HG02938 (cell line): ENCODE results near the gene U2SURP.

Source experiments
- ATAC-seq: cut with Tn5 transposase; IDR thresholded peaks from one replicate; pipeline ENCODE4 v1.9.1; 2021; ENCODE audit warnings: mild to moderate bottlenecking, moderate library complexity; ENCODE audit not compliant: unreplicated experiment

The U2SURP gene

DNA sequence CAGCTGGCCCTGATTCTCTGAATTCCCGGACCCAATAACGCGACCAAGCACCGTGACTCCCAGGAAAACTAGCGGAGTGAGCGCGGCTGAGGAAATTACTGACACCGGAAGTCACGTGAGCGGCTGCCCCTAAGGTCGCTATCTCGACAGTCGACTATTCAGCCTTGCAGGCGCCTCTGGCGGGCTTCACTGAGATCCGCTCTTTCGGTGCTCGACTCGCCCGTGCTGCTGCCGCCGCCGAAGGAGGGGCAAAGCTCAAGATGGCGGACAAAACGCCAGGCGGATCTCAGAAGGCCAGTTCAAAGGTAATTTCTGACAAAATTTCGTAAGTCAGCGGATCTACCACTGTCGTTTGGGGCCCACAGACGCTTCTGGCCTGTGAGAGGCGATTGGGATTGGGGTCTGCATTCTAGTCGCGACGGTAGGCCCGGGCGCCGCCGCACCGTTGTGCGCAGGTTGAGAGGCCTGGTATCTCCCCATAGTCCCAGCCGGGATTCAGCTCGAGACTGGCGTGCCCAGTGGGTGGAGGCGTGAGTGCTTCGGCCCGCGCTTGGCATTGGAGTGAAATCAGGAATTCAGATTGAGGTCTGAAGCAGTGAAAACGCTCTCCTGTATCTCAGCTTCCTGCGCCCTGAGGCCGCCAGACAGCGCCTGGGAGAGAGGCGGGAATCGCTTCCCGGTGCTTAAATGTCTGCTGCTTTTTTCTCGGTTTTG lies at the start of gene U2SURP:
Gene U2SURP, plus strand, starts transcription at position 202 of the 714 bp plus-strand sequence. Its CDS starts 59 bp downstream, at position 261.
- ATAC-seq = peak; percentile 77

DNA sequence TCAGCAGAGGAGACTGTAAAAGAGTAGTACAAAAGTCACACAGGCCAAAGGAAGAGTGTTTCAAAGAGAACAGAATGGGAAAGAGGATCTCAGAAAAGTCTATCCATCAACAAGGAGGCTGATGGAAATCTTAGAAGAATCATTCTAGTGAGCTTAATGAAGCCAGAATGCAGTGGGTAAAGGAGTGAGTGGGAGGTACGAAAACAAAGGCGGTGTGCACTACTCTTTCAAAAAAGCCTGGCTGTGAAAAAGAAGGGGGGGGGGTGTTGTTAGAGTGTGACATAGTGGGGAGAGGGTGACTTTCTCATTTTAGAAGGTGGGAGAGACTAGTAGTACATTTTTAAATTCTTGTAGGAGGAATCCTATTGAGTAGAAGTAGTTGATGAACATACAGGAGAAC lies 49.6 kb upstream of the U2SURP start:
- ATAC-seq = no peak

DNA sequence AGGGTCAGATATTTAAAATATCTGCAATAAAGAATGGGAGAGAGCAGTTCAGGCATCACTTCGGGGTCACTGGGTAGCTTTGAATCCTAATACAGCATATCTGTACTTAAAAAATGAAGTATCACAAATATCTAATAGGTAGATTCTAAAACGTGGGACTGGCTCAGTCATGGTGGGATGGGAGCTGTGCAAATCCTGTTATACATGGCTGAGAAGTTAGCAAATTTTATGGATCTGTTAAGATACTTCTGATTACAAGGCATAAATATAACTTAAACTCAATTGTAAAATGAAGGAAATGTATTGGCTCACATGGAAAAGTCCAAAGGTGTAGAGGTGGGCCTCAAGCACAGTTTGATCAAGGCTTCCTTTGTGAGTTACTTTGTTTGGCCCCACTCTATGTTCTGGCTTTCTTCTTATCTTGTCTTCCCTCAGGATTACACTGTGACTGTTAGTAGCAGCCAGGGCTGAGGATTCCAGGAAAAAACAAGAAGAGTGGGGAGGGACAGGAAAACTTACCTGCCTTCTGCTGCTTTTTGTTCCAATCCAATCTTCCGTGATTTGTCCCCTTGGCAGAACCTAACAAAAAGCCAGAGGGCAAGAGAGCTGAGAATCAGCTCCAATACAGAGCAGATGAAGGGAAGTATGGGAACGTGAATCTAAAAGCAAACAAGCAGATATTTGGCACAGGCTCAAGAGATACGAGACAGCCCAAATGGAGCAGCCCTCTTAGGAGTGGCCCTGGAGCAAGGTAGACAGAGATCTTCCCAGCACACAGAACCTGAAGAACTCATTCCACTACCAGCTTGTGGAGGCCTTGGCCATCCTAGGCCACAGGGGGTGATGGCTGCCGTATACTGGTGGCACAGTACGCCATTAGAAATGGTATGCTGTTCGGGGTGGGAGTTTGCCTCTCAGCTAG lies 48.8 kb upstream of the U2SURP start:
- no peak for ATAC-seq

DNA sequence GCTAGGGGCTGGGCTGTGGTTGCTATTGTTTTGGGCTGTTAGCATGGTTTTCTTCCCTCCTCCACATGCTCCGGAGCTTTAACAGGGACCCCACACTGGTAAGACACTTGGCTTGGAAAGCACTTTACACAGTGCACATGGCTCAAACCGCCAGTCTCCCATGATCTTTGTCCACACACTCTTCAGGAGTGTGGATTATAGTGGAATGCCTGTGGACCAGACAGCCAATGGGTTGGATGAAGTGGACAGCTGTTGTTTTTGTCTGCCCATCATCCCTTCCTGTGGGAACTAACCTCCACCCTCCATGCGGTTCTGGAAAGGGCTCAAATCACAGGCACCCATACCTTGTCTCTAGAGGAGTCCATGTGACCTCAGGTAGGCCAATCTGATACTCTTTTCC lies 47.9 kb upstream of the U2SURP start:
- no peak for ATAC-seq

DNA sequence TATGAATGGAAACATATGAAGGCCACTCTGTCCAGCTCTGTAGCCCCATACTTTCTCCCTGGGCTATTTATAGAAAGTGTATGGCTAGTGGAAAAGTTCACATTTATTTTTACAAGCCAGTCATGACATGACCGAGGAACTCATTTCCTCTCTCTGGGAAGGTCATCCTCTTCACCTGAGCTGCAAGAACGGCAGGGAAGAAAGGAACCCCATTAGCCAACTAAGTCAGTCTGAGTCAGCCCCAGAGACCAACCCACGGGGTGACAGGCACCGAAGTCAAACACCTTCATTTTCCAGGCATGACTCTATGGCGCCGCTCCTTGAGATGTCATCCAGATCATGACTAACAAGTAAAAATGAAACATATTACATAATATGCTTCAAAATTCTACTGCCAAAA lies 42.7 kb upstream of the U2SURP start:
- ATAC-seq = no peak

DNA sequence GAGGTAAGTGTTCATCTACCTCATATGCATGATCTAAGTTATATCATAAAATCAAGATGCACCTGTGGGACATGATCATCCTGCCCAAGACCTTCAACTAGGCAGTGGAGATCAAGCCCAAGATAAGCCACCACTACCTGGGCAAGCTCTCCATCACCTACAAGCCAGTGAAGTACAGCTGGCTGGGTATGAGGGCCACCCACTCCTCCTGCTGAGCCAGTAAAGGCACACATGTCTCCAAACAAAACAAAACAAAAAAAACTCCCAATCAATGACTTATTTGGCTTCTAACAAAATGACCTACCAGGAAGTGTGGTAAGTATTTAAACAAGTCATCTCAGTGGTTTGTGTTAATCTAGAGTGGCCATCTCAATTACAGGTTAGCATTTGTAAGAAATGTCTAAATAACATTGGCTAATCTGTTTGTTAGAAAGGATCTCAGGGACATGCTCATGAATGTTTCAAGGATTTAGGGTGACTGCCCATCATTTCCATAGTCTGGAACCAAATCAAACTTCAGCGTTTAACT lies 41.0 kb upstream of the U2SURP start:
- ATAC-seq = no peak

DNA sequence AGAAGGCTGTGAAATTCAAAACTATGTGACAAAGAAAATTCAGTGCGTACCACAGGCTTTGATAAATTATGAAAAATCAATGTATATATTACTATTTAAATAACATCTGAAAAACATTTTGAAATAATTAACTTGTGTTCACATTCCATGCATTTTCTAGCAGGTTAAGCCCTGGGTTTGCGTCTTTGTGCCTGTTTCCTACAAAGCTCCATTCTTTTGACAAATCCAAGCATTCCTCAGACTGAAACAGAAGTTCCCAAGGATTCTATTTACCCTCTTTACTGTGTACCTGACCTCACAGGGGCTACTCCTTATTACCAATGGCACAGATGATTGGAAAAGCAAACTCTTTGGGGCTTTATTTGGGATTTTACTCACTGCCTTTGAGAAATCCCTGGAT lies 39.8 kb upstream of the U2SURP start:
- no peak for ATAC-seq

DNA sequence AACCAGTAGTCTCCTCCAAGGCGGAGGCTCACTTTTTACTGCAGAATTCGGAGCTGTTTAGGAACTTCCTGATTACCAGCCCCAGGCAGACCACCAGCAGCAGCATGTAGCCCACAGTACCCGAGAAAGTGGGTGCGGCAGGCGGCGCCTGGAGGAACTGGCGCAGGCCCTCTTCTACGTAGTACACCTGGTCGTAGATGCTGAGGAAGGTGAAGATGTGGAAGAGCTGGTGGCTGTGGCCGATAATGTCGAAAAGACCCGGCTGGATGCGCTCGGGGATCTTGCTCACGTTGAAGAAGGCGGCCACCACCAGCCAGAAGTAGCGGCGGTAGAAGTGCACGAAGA lies 39.2 kb upstream of the U2SURP start:
- no peak for ATAC-seq

DNA sequence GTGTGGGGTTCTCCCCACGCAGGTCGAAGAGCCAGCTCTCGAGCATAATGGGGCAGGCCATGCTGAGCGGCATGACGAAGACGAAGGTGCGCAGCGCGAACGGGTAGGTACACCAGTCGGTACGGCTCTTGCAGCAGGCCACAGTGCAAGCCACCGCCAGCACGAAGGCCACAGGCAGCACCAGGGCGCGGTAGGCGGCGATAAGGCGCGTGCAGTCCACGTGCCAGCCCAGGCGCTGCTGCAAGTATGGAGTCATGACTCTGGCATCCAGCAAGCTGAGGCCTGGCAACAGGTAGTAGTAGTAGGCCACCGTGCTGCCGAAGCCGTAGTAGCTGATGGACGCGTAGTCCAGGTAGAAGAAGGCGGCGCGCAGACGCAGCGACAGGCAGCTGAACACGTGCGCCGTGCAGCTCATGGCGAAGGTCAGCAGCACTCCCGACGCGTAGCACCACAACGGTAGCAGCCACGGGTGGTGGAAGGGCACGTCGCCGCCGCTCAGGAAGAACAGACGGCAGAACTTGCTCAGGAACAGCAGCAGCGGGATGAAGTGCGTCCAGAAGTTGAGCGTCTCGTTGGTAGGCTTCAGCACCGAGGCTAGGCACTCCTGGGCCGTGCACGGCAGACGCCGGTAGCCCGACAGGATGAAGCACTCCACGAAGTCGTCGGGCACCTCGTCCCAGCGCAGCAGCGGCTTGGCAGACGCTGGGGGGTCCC lies 38.7 kb upstream of the U2SURP start:
- ATAC-seq = no peak

DNA sequence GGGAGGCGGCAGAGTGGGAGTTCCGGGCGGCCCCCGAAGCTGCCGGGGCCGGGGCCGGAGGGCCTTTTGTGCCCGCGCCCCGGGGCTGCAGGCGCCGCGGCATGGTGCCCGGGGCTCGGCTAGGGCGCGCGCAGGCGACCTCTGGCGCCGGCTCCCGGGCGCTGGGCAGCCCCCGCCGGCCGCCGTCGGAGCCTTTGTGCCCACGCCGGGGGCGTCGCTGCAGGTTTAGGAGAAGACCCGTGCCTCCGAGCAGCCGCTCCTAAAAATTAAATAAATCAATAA lies 38.2 kb upstream of the U2SURP start:
- no peak for ATAC-seq

DNA sequence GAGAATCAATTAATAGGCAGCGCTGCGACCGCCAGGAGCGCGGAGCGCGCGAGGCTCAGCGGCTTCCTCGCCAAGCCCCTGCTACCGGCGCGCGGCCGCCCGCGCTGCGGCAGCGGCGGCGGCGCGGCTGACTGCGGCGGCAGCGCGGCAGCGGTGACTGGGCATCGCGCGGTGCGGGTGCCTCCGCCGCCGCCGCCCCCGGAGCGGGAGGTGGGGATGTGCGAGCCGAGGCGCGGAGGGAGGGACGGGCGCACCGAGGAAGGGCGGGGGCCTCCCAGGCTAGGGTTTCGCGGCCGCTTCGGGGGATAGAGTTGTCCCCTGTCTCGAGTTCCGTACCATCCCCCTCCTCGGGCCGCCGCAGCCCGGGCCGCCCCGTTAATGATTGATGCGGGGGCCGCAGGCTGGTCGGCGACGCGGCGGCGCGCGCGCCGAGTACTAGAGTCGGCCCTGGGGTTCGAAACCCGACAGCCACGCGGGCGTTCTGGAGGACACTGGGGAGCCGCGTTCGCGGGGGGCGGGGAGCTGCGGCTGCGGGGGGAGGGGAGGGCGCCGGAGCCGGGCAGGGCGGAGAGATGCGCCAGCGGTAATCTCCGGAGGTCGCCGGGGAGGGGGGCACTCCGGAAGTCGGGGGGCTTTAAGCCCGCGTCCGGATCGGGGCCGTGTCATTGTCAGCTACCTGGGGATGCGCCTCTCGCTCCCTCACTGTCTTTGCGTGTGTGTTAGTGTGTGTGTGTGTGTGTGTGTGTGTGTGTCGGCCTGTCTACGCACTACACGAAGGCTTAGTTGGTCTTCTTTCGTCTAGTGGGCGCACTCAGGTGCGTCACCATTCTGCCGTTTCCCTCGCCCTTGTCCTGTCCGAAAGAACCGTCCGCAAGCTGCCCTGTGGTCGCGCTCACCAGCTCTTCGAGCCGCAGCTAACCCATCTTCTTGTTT lies 37.6 kb upstream of the U2SURP start, which contains the start of gene PAQR9:
Gene PAQR9, minus strand, starts transcription at position 159 of the 933 bp plus-strand sequence. CDS start 338 bp downstream, outside the sequence.
- ATAC-seq = no peak

DNA sequence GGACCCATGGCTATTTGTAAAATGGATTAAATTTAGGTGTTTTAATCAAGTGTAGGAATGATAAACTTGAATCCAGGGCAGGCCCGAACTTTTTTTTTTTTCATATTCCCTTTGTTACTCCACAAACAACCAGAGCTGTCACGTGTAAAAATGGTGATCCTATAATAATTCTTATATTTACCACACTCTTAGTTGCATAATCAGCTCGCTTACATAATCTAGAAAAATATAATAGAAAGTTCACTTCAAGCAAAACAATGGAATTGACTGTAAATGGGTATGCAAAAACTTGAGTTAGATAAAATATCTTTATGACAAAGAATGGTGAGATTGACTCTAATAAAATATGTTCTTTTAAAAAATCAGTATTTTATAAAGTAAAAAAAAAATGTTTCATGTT lies 35.8 kb upstream of the U2SURP start:
- ATAC-seq = no peak

DNA sequence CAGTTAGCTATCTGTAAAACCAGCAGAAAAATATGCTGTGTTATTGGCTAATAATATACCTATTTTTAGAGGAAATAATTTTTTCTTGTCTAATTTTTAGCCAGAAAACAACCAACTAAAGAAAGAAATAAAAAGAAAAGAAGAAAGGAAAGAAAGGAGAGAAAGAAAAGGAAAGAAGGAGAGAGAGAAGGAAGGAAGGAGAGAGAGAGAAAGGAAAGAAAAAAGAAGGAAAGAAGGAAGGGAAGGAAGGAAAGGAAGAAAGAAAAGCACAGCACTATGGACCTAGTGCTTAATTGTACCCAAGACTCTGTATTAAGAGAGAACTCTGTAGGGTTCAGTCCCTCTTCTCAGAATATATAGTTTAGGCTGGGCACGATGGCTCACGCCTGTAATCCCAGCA lies 34.6 kb upstream of the U2SURP start:
- ATAC-seq = no peak

DNA sequence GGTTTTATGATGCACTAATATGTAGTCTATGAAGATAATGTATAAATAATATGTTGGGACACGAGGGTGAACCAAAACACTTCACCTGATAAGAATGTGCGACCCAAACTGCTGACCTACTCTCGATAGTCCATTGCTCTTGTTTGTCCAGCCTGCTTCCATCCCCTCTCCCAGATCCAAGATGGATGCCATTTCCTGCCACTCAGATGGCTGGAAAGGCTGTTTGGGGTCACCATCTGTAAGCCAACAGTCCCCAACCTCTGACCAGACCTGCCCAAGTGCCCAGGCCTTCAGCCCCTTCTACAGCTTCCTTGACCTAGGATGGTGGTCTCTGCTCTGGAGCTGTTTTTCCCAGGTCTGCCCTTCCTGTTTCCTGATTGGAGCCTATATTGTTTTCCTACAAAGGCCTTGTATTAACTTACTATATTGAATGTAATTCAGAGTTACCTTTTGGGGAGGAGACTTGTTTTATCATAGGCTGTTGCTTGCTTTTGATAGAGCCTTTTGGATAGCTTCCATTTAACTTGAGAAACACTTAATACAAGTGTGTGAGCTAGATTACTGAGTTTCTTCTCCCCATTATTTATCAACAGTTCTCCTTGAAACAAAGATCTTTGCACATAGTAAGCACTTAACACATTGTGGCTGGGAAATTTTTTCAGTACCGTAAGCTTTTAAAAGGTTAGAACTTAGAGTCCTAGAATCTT lies 32.9 kb upstream of the U2SURP start:
- ATAC-seq = no peak

DNA sequence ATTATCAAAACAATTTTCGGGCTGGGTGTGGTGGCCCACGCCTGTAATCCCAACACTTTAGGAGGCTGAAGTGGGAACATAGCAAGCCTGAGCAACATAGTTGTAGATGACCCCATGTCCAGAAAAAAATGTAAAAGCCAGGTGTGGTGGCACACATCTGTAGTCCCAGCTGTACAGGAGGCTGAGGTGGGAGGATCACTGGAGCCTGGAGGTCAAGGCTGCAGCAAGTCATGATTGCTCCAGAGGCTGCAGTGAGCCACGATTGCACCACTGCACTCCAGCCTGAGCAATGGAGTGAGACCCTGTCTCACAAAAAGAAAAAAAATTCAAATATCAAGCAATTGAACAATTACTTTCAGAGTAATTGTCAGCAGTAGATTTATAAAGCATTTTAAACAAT lies 29.9 kb upstream of the U2SURP start:
- ATAC-seq = no peak

DNA sequence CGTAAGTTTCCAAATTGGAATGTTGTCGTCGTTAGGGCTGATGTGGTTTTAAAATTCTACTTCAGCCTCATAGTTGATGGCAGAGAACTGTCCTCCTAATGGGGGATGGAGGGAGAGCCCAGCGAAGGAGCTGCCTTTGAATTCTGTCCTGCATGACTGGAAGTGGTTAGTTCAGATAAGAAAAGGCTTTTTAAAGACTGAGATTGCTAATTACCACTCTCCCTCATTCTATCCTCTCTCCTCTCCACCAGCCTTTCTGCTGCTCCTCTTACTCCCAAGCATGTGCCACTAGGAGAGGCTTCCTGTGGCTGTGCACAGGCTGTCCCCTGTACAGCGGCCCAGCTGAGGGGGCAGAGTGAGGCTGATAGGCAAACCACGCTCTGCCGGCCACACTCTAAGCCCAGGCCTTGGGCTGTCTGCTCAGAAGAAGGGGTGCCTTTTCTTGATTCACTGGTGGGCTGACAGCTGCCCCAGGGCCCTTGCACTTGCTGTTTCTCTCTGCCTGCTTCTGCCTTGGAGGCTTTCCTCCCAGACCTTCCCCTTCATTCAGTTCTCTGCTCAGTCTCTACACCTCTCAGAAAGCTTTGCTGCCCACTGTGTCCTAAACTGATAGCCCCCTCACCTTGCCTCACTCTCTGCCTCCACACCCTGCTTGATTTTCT lies 29.1 kb upstream of the U2SURP start:
- no peak for ATAC-seq

DNA sequence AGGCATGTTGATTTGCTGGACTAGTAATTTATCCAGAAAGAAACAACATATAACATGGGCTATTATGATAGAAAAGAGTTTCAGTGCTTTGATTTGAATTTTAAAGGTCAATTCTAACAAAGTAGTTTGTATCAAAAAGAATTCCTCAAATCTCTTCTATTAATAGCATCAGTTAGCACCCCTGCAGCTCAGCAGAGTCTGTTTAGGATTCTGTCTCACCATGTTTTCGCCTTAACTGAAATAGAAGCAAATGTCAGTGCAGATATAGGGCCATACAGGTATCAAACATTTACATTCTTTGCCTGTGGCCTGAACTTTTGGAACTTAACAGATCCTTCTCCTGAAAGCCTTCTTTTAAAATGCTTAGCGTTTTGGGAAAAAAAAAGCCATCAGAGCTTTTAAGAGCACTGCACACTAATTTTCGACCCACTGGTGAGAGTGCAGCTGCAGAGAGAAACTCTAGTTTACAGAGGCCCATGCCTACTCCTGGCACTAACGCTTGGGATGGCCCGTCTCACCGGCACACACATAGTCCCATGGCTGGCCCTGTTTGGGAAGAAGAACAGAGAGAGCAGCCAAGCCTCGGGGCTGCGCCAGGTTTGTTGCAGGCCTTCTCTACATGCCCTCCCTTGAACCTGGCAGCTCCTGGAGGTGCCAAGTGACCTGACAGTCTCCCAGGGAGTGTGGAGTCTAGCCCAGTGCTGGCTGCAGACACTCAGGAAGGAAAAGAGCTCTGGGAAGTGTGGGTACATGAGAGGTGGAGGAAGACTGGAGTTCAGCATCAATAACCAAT lies 28.0 kb upstream of the U2SURP start:
- no peak for ATAC-seq

DNA sequence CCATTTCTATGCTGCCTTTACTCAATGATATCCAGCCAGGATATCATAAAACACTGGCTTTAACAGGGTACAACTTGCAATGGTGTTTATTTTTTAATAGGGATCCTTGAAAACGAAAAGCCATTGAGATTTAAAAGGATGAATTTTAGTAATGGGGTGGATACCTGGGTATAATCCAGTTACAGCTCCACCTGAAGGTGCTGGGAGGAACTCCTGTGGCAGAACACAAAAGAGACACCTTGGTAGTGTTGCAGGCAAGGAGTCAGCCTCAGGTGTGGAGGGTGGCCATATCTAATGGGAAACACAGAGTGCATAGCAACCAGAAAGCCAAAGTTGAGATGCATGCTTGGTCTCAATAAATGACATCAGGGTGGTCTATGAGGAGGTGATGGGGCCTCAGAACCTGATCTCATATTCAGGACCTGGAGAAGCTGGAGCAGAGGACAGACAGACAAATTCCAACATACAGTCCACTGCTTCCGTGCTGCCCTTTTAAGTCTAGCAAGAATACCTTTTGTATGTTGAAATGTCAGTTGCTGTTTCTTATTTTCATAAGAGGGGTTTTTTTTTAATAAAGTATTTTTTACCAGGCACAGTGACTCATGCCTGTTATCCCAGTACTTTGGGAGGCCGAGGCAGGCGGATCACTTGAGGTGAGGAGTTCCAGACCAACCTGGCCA lies 25.9 kb upstream of the U2SURP start:
- ATAC-seq = no peak
